ENCODE data around the gene FMNL3.

GRCh38 chr12:49669796-49670195 lies 37.4 kb downstream of the FMNL3 start:
- no peak for TF ChIP-seq EP300 (IDR thresholded peaks at IDR 0.05; ENCODE audit: borderline replicate concordance in 1 of 2, low read depth in 2 of 2, low read length in 2 of 2)
- no peak for TF ChIP-seq JUN (IDR thresholded peaks at IDR 0.05; ENCODE audit: low read depth, low read length)
- no peak for TF ChIP-seq CTCF (IDR thresholded peaks at IDR 0.05; ENCODE audit: control extremely low read depth in 1 of 3, insufficient read depth in 1 of 3, low read depth in 1 of 3, low read length in 3 of 3)
- TF ChIP-seq CBX5 (IDR thresholded peaks at IDR 0.05; ENCODE audit: low read depth, low read length): no peak
- TF ChIP-seq POLR2A (IDR thresholded peaks at IDR 0.05; ENCODE audit: control extremely low read depth in 1 of 2, low read depth in 2 of 2, low read length in 2 of 2): no peak
- TF ChIP-seq YY1 (IDR thresholded peaks at IDR 0.05; ENCODE audit: low read depth, low read length): no peak

All from H1 (cell line).